Liver (tissue), 9 donors: ENCODE measurements around the gene ZNF227. TPM values are rescaled to one million over a fixed set of nuclear protein-coding genes. Genes with fewer than 3 reads are reported as not detected.
"Not testable (repeated sequence)": the region's sequence is repeated elsewhere in the genome, so short reads cannot be mapped to it uniquely, and the experiment has no call there.

Experiments
- DNase-seq: peaks from one replicate; pipeline ENCODE4 v3.0.0-alpha.2; 2017; ENCODE audit warnings: low spot score
- H3K27ac ChIP-seq, 2 donors: one replicate each; pipeline ENCODE4 v1.7.0; 2013; ENCODE audit warnings: inconsistent platforms in 2 of 2, low read length in 2 of 2, control low read depth in 1 of 2, low read depth in 1 of 2, mild to moderate bottlenecking in 1 of 2
- H3K27me3 ChIP-seq, 4 donors: one replicate each; pipeline versions ENCODE4 v1.6.1 to v1.7.0; 2013; ENCODE audit warnings: low read length in 3 of 4, inconsistent platforms in 1 of 4, mild to moderate bottlenecking in 1 of 4, moderate library complexity in 1 of 4; ENCODE audit not compliant: control insufficient read depth in 4 of 4, insufficient read depth in 4 of 4
- H3K36me3 ChIP-seq, 4 donors: one replicate each; pipeline versions ENCODE4 v1.6.1 to v1.7.0; 2013; ENCODE audit warnings: low read length in 3 of 4, mild to moderate bottlenecking in 3 of 4, low read depth in 1 of 4, moderate library complexity in 1 of 4; ENCODE audit not compliant: control insufficient read depth in 4 of 4, insufficient read depth in 3 of 4
- H3K4me1 ChIP-seq, 4 donors: one replicate each; pipeline versions ENCODE4 v1.6.1 to v1.7.0; 2013; ENCODE audit warnings: low read length in 3 of 4, mild to moderate bottlenecking in 3 of 4, moderate library complexity in 1 of 4; ENCODE audit not compliant: control insufficient read depth in 4 of 4, insufficient read depth in 4 of 4
- H3K4me3 ChIP-seq, 3 donors: one replicate each; pipeline versions ENCODE4 v1.6.1 to v1.7.0; 2013; ENCODE audit warnings: low read length in 3 of 3, control low read depth in 1 of 3, low read depth in 1 of 3, mild to moderate bottlenecking in 1 of 3
- H3K9ac ChIP-seq, 2 donors: one replicate each; pipeline ENCODE4 v1.7.0; 2013; ENCODE audit warnings: low read length in 2 of 2, mild to moderate bottlenecking in 2 of 2, moderate library complexity in 2 of 2, control low read depth in 1 of 2, low read depth in 1 of 2
- H3K9me3 ChIP-seq, 4 donors: one replicate each; pipeline versions ENCODE4 v1.6.1 to v1.7.0; 2013; ENCODE audit warnings: low read length in 3 of 4; ENCODE audit not compliant: control insufficient read depth in 4 of 4
- EGR1 ChIP-seq, 2 donors: IDR thresholded peaks; 2 replicates each; pipeline ENCODE4 v1.6.1; 2016 to 2018; ENCODE audit warnings: antibody characterized with exemption in 2 of 2, low read depth in 2 of 2
- FOXA1 ChIP-seq: IDR thresholded peaks from 2 replicates; pipeline ENCODE4 v1.6.1; 2016; ENCODE audit warnings: antibody characterized with exemption
- FOXA2 ChIP-seq: IDR thresholded peaks from 2 replicates; pipeline ENCODE4 v1.6.1; 2016; ENCODE audit warnings: antibody characterized with exemption
- GABPA ChIP-seq, 2 donors: IDR thresholded peaks in 1 of 2; conservative IDR thresholded peaks in 1 of 2; 2 replicates each; pipeline ENCODE4 v1.6.1; 2016; ENCODE audit warnings: antibody characterized with exemption in 2 of 2, mild to moderate bottlenecking in 1 of 2, moderate library complexity in 1 of 2
- HNF4A ChIP-seq, 2 donors: conservative IDR thresholded peaks; 2 replicates each; pipeline ENCODE4 v1.6.1; 2016; ENCODE audit warnings: antibody characterized with exemption in 2 of 2, mild to moderate bottlenecking in 2 of 2
- HNF4G ChIP-seq: IDR thresholded peaks from 2 replicates; pipeline ENCODE4 v1.6.1; 2016; ENCODE audit warnings: antibody characterized with exemption
- JUND ChIP-seq, 2 donors: IDR thresholded peaks; 2 replicates each; pipeline ENCODE4 v1.6.1; 2016; ENCODE audit warnings: antibody characterized with exemption in 2 of 2
- NR2F2 ChIP-seq: IDR thresholded peaks from 2 replicates; pipeline ENCODE4 v1.6.1; 2016; ENCODE audit warnings: antibody characterized with exemption
- RAD21 ChIP-seq, 2 donors: IDR thresholded peaks; 2 replicates each; pipeline ENCODE4 v1.6.1; 2016; ENCODE audit warnings: antibody characterized with exemption in 2 of 2, mild to moderate bottlenecking in 2 of 2
- RXRA ChIP-seq, 2 donors: IDR thresholded peaks; 2 replicates each; pipeline ENCODE4 v1.6.1; 2017 to 2018; ENCODE audit warnings: antibody characterized with exemption in 2 of 2, mild to moderate bottlenecking in 1 of 2
- SP1 ChIP-seq: IDR thresholded peaks from 2 replicates; pipeline ENCODE4 v1.6.1; 2018; ENCODE audit warnings: antibody characterized with exemption, mild to moderate bottlenecking
- TAF1 ChIP-seq: conservative IDR thresholded peaks from 2 replicates; pipeline ENCODE4 v1.6.1; 2016; ENCODE audit warnings: antibody characterized with exemption, mild to moderate bottlenecking
- YY1 ChIP-seq: IDR thresholded peaks from 2 replicates; pipeline ENCODE4 v1.6.1; 2016; ENCODE audit warnings: antibody characterized with exemption, mild to moderate bottlenecking
- WGBS: extraction: QIAGEN DNeasy Blood & Tissue Kit; methylation state at CpG from one replicate; pipeline ENCODE4 v1.1.7; 2013; 5-methylcytosine and 5-hydroxymethylcytosine counted together
- polyA plus RNA-seq, 2 donors: library from polyadenylated mRNA; stranded (reverse) in 1 of 2; unstranded in 1 of 2; fragments of 200-250 nt in 1 of 2; fragments of >200 nt in 1 of 2; fragmentation: Nextera tagmentation in 1 of 2; extraction: Ambion mirVana in 1 of 2; gene quantifications; one replicate each; pipeline versions ENCODE4 v1.2.1 to v1.2.3, GENCODE V29; 2013 to 2015
- total RNA-seq, 2 donors: library from RNA; depleted of rRNA; stranded (reverse); fragments of >200 nt; gene quantifications; one replicate each; pipeline ENCODE4 v1.2.3, GENCODE V29; 2014
- TF ChIP-seq, protein P1 (sequence below): IDR thresholded peaks from 2 replicates; pipeline ENCODE4 v1.6.1; 2016; ENCODE audit warnings: antibody characterized with exemption
- TF ChIP-seq, protein P2 (sequence below): IDR thresholded peaks from 2 replicates; pipeline ENCODE4 v1.6.1; 2016; ENCODE audit warnings: antibody characterized with exemption, mild to moderate bottlenecking
- TF ChIP-seq, protein P3 (sequence below): IDR thresholded peaks from 2 replicates; pipeline ENCODE4 v1.6.1; 2016; ENCODE audit warnings: antibody characterized with exemption
- TF ChIP-seq, protein P4 (sequence below): fragments of 150-350 bp; IDR thresholded peaks from 2 replicates; pipeline ENCODE4 v1.5.1; 2017; ENCODE audit warnings: improper control_type of control experiment, low read depth, low read length; ENCODE audit not compliant: missing input control
- TF ChIP-seq, protein P5 (sequence below): IDR thresholded peaks from 2 replicates; pipeline ENCODE4 v1.6.1; 2016; ENCODE audit warnings: antibody characterized with exemption
- donor health status: healthy.
- donor health status: healthy.
- donor health status: healthy.
- donor health status: healthy.
- donor health status: healthy.

ZNF227 gene
- total and polyA plus RNA-seq, 4 donors, result 3.3 to 10.9 (median 6.1) TPM

DNA sequence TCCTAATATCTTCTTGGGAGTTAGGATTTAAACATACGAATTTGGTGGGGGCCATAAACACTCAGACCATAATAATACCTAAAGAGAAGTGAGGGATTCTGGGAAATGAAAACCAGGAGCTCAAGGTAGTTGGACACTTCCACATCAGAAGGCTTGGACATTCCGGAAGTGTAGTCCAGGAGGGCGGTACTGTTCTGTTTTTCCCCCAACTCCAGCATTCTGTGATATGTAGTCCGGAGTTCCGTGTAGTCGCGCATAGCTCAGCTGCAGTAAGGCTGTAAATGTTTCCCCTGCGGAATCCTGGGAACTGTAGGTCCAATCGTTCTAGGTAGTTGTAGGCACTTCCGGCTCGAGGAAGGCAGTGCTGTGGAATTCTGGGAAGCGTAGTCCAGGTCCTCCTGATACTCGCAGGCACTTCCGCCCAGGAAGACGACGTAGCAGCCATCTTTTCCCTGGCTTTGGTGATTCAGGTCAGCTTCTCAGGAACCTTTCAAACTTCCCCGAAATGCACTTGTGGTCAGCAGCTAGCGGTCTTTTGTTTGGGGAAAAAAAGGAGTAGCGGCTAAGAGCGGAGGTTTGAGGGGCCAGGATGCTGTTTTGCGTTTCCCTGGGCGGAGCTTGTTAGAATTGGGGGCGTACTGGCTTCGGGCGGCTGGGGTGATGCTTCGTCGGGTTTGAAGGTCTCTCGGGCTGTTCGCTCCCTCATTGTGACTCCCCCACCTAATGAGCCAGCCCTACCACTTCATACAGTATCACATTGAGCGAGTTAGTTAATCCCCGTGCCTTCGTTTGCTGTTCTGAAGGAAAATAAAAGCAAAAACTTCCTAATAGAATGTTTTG lies 47.4 kb upstream of the ZNF227 start, which contains the start of gene ZNF226:
ZNF226 (plus strand) TSS at position 428 of the 840 bp plus-strand sequence. CDS start 4,981 bp downstream, outside the sequence.
- Histone ChIP-seq H3K36me3 (peaks cover 10 to 31% (median 26%) of the 10 kb centered on the region in 4 donors), H3K4me3 (peak within 1 kb of the TSS; percentile 77 to 84 (median 82)), H3K4me1 (peaks cover 0 to 16% (median 9%) of the 10 kb centered on the region in 4 donors), H3K9me3 (peaks cover 20 to 55% (median 33%) of the 10 kb centered on the region in 4 donors), H3K27ac (peak within 1 kb of the TSS; percentile 20 to 52), H3K27me3 (no peaks in the 10 kb centered on the region), H3K9ac (peak within 1 kb of the TSS; percentile 34 to 64)
- TF ChIP-seq HNF4G (no peak), GABPA (IDR thresholded peaks at IDR 0.05 in 1 of 2, conservative IDR thresholded peaks at IDR 0.05 in 1 of 2) (peak; percentile 94 to 99), TAF1 (peak; percentile 93), FOXA1 (no peak), NR2F2 (peak; percentile 57), FOXA2 (peak; percentile 44), SP1 (peak; percentile 82), RAD21 (IDR thresholded peaks at IDR 0.05) (peak in 1 of 2 donors; percentile 54), YY1 (peak; percentile 99), JUND (IDR thresholded peaks at IDR 0.05) (peak; percentile 39 to 63), HNF4A (conservative IDR thresholded peaks at IDR 0.05) (peak; percentile 59 to 73), RXRA (IDR thresholded peaks at IDR 0.05) (peak; percentile 64 to 68), EGR1 (IDR thresholded peaks at IDR 0.05; ENCODE audit: low read depth in 2 of 2) (peak; percentile 94 to 97)
- TF ChIP-seq, protein P1, sequence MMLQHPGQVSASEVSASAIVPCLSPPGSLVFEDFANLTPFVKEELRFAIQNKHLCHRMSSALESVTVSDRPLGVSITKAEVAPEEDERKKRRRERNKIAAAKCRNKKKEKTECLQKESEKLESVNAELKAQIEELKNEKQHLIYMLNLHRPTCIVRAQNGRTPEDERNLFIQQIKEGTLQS, result no peak
- TF ChIP-seq, protein P2, sequence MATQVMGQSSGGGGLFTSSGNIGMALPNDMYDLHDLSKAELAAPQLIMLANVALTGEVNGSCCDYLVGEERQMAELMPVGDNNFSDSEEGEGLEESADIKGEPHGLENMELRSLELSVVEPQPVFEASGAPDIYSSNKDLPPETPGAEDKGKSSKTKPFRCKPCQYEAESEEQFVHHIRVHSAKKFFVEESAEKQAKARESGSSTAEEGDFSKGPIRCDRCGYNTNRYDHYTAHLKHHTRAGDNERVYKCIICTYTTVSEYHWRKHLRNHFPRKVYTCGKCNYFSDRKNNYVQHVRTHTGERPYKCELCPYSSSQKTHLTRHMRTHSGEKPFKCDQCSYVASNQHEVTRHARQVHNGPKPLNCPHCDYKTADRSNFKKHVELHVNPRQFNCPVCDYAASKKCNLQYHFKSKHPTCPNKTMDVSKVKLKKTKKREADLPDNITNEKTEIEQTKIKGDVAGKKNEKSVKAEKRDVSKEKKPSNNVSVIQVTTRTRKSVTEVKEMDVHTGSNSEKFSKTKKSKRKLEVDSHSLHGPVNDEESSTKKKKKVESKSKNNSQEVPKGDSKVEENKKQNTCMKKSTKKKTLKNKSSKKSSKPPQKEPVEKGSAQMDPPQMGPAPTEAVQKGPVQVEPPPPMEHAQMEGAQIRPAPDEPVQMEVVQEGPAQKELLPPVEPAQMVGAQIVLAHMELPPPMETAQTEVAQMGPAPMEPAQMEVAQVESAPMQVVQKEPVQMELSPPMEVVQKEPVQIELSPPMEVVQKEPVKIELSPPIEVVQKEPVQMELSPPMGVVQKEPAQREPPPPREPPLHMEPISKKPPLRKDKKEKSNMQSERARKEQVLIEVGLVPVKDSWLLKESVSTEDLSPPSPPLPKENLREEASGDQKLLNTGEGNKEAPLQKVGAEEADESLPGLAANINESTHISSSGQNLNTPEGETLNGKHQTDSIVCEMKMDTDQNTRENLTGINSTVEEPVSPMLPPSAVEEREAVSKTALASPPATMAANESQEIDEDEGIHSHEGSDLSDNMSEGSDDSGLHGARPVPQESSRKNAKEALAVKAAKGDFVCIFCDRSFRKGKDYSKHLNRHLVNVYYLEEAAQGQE, result peak; percentile 90
- TF ChIP-seq, protein P3, sequence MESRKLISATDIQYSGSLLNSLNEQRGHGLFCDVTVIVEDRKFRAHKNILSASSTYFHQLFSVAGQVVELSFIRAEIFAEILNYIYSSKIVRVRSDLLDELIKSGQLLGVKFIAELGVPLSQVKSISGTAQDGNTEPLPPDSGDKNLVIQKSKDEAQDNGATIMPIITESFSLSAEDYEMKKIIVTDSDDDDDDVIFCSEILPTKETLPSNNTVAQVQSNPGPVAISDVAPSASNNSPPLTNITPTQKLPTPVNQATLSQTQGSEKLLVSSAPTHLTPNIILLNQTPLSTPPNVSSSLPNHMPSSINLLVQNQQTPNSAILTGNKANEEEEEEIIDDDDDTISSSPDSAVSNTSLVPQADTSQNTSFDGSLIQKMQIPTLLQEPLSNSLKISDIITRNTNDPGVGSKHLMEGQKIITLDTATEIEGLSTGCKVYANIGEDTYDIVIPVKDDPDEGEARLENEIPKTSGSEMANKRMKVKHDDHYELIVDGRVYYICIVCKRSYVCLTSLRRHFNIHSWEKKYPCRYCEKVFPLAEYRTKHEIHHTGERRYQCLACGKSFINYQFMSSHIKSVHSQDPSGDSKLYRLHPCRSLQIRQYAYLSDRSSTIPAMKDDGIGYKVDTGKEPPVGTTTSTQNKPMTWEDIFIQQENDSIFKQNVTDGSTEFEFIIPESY, result peak; percentile 97
- TF ChIP-seq, protein P4, sequence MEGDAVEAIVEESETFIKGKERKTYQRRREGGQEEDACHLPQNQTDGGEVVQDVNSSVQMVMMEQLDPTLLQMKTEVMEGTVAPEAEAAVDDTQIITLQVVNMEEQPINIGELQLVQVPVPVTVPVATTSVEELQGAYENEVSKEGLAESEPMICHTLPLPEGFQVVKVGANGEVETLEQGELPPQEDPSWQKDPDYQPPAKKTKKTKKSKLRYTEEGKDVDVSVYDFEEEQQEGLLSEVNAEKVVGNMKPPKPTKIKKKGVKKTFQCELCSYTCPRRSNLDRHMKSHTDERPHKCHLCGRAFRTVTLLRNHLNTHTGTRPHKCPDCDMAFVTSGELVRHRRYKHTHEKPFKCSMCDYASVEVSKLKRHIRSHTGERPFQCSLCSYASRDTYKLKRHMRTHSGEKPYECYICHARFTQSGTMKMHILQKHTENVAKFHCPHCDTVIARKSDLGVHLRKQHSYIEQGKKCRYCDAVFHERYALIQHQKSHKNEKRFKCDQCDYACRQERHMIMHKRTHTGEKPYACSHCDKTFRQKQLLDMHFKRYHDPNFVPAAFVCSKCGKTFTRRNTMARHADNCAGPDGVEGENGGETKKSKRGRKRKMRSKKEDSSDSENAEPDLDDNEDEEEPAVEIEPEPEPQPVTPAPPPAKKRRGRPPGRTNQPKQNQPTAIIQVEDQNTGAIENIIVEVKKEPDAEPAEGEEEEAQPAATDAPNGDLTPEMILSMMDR, result no peak
- TF ChIP-seq, protein P5, sequence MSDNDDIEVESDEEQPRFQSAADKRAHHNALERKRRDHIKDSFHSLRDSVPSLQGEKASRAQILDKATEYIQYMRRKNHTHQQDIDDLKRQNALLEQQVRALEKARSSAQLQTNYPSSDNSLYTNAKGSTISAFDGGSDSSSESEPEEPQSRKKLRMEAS, result peak; percentile 99
- DNase-seq, result peak; percentile 77
- under 1% methylated on average over 32 of the region's 32 CpGs for WGBS

DNA sequence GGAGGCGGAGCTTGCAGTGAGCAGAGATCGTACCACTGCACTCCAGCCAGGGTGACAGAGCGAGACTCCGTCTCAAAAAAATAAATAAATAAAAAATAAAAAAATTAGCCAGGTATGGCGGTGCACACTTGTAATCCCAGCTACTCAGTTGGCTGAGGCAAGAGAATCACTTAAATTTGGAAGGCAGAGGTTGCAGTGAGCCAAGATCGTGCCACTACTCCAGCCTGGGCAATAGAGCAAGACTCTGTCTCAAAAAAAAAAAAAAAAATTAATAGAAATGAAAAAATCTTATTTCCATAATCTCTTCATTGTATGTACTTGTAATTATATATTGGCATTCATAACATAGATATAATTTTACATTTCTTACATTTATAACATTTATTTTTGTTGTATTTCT lies 41.7 kb upstream of the ZNF227 start:
- Histone ChIP-seq H3K36me3 (peaks cover 31 to 81% (median 78%) of the 10 kb centered on the region in 4 donors), H3K9me3 (peaks cover 30 to 77% (median 55%) of the 10 kb centered on the region in 4 donors)
- H3K4me1 ChIP-seq, H3K9ac ChIP-seq, H3K27me3 ChIP-seq, H3K4me3 ChIP-seq, DNase-seq, H3K27ac ChIP-seq: not testable (repeated sequence)
- 98% methylated on average over 6 of the region's 6 CpGs for WGBS
